HFF-Myc (cell line): ENCODE data around the gene BPTF.

ENCODE experiments used
- DNase-seq: peaks from one replicate; pipeline ENCODE4 v3.0.0-alpha.2; 2011; ENCODE audit warnings: low read depth; ENCODE audit errors: extremely low read depth
- H3K4me3 ChIP-seq: replicated peaks from 2 replicates; pipeline ENCODE4 v1.5.1; 2011; ENCODE audit warnings: low read depth, mild to moderate bottlenecking, control low read depth, low read length
- CTCF ChIP-seq: IDR thresholded peaks from 2 replicates; pipeline ENCODE4 v1.5.1; 2012; ENCODE audit warnings: mild to moderate bottlenecking, low read depth, low read length, control low read depth; ENCODE audit errors: missing control alignments

The BPTF gene

GRCh38 chr17:67865438-67865837 lies 40.1 kb downstream of the BPTF start:
- no peak for DNase-seq
- TF ChIP-seq CTCF = no peak
- no peak overlapping the region for H3K4me3 ChIP-seq

- H3K4me3 ChIP-seq = no peak overlapping the region
- no peak for TF ChIP-seq CTCF
- no peak for DNase-seq
Measured at GRCh38 chr17:67867591-67867990, 42.3 kb downstream of the BPTF start.

GRCh38 chr17:67868176-67868575 lies 42.9 kb downstream of the BPTF start:
- TF ChIP-seq CTCF = no peak
- no peak for DNase-seq
- H3K4me3 ChIP-seq = no peak overlapping the region

- no peak for DNase-seq
- no peak for TF ChIP-seq CTCF
- no peak overlapping the region for H3K4me3 ChIP-seq
Measured at GRCh38 chr17:67879662-67880061, 54.4 kb downstream of the BPTF start.

- H3K4me3 ChIP-seq = no peak overlapping the region
- no peak for TF ChIP-seq CTCF
- no peak for DNase-seq
Measured at GRCh38 chr17:67881083-67881482, 55.8 kb downstream of the BPTF start.

- no peak for DNase-seq
- no peak for TF ChIP-seq CTCF
- H3K4me3 ChIP-seq = no peak overlapping the region
Measured at GRCh38 chr17:67884741-67885140, 59.4 kb downstream of the BPTF start.

GRCh38 chr17:67891481-67892119 lies 66.3 kb downstream of the BPTF start:
- no peak overlapping the region for H3K4me3 ChIP-seq
- TF ChIP-seq CTCF = peak; percentile 11
- DNase-seq = no peak
